Myocyte (in vitro differentiated cells): ENCODE data around the gene PLEKHO2. TPM values are rescaled to one million over a fixed set of nuclear protein-coding genes. Genes with fewer than 3 reads are reported as not detected.
"Not testable (repeated sequence)": the region's sequence is repeated elsewhere in the genome, so short reads cannot be mapped to it uniquely, and the experiment has no call there.

Source experiments
- DNase-seq: peaks from one replicate; pipeline ENCODE4 v3.0.0-alpha.2; 2012; ENCODE audit warnings: low read depth
- polyA plus RNA-seq: library from polyadenylated mRNA; unstranded; fragments of >200 nt; gene quantifications from one replicate; pipeline ENCODE4 v1.2.1, GENCODE V29; 2012; ENCODE audit warnings: missing spikeins
- total RNA-seq: library from RNA; depleted of rRNA; stranded (reverse); fragments of >200 nt; gene quantifications from 2 replicates; pipeline ENCODE4 v1.2.3, GENCODE V29; 2014

The PLEKHO2 gene
- total RNA-seq: 21.6 and 23.9 TPM in 2 replicates
- polyA plus RNA-seq: 28.5 TPM

- peak; percentile 96 for DNase-seq
These were observed at the start of gene PLEKHO2 for GRCh38 chr15:64841344-64842095. TSS of gene PLEKHO2 (plus strand) at chr15:64841915. CDS start at chr15:64842017, 102 bp downstream.

GRCh38 chr15:64792282-64792681 lies 49.4 kb upstream of the PLEKHO2 start:
- DNase-seq: no peak

- DNase-seq: not testable (repeated sequence)
These were observed 46.4 kb upstream of the PLEKHO2 start for GRCh38 chr15:64795299-64795698.

GRCh38 chr15:64795921-64796320 lies 45.8 kb upstream of the PLEKHO2 start:
- not testable (repeated sequence) for DNase-seq

GRCh38 chr15:64798905-64799304 lies 42.8 kb upstream of the PLEKHO2 start:
- DNase-seq: not testable (repeated sequence)

GRCh38 chr15:64800476-64800875 lies 41.2 kb upstream of the PLEKHO2 start:
- no peak for DNase-seq

- DNase-seq: no peak
These were observed 38.2 kb upstream of the PLEKHO2 start for GRCh38 chr15:64803526-64803925.

GRCh38 chr15:64804619-64805018 lies 37.1 kb upstream of the PLEKHO2 start:
- DNase-seq: no peak

- no peak for DNase-seq
These were observed 35.2 kb upstream of the PLEKHO2 start for GRCh38 chr15:64806509-64806908.

- no peak for DNase-seq
These were observed 34.5 kb upstream of the PLEKHO2 start for GRCh38 chr15:64807051-64807749.

GRCh38 chr15:64807751-64808222 lies 33.9 kb upstream of the PLEKHO2 start:
- no peak for DNase-seq

GRCh38 chr15:64808785-64809453 lies 32.8 kb upstream of the PLEKHO2 start:
- no peak for DNase-seq

GRCh38 chr15:64809649-64810496 lies 31.8 kb upstream of the PLEKHO2 start:
- peak; percentile 79 for DNase-seq

GRCh38 chr15:64810497-64811326 lies 31.0 kb upstream of the PLEKHO2 start:
- DNase-seq: no peak

- peak; percentile 50 for DNase-seq
These were observed 28.6 kb upstream of the PLEKHO2 start for GRCh38 chr15:64813075-64813474.

GRCh38 chr15:64814283-64814682 lies 27.4 kb upstream of the PLEKHO2 start:
- DNase-seq: not testable (repeated sequence)

- DNase-seq: not testable (repeated sequence)
These were observed 26.8 kb upstream of the PLEKHO2 start for GRCh38 chr15:64814965-64815364.

- no peak for DNase-seq
These were observed 25.3 kb upstream of the PLEKHO2 start for GRCh38 chr15:64816452-64816851.

GRCh38 chr15:64824929-64825430 lies 16.7 kb upstream of the PLEKHO2 start:
- no peak for DNase-seq
